IMR-90 (cell line): Measurements from ENCODE around the gene NLRP1. TPM values are rescaled to one million over a fixed set of nuclear protein-coding genes. Genes with fewer than 3 reads are reported as not detected.

ENCODE experiments used
- ATAC-seq: fragments of 200-7000 bp; cut with Tn5 transposase; 2 replicates; pipeline ENCODE4 v1.9.1; 2020; ENCODE audit warnings: low read depth, mild to moderate bottlenecking, moderate library complexity
- BruUV-seq: library from RNA; stranded (reverse); fragments of 400-500 nt; replicated peaks from 2 replicates; lab custom pipeline; 2021; lab: Mats Ljungman, UMichigan
- CTCF ChIA-PET: fragments of 300-600 bp; formaldehyde crosslinking; extraction: SDS; loops from one replicate; lab custom pipeline; 2021; ENCODE audit warnings: antibody characterized with exemption; lab: Yijun Ruan, JAX
- POLR2A ChIA-PET: fragments of 300-600 bp; sonication (Branson Sonifier 250); formaldehyde crosslinking; loops from one replicate; lab custom pipeline; 2022; ENCODE audit warnings: antibody characterized with exemption; ENCODE audit not compliant: unreplicated experiment; lab: Charles Lee
- DNase-seq: peaks from one replicate; pipeline ENCODE4 v3.0.0; 2013
- H2AFZ ChIP-seq: replicated peaks from 2 replicates; pipeline ENCODE3; 2013; ENCODE audit warnings: low read length, mild to moderate bottlenecking; ENCODE audit not compliant: poor library complexity
- H2AK5ac ChIP-seq: 2 replicates; pipeline ENCODE4 v1.6.1; 2013; ENCODE audit warnings: low read depth, low read length, inconsistent platforms
- H2AK9ac ChIP-seq: replicated peaks from 2 replicates; pipeline ENCODE3; 2013; ENCODE audit warnings: mild to moderate bottlenecking, low read depth, low read length, moderate library complexity; ENCODE audit not compliant: poor library complexity
- H2BK120ac ChIP-seq: 2 replicates; pipeline ENCODE4 v1.6.1; 2013; ENCODE audit warnings: low read depth, low read length, inconsistent platforms
- H2BK15ac ChIP-seq: 3 replicates; pipeline ENCODE4 v1.6.1; 2013; ENCODE audit warnings: low read depth, low read length, inconsistent platforms
- H2BK20ac ChIP-seq: 2 replicates; pipeline ENCODE4 v1.6.1; 2013; ENCODE audit warnings: low read depth, mild to moderate bottlenecking, inconsistent platforms, low read length, moderate library complexity
- H2BK5ac ChIP-seq: 2 replicates; pipeline ENCODE4 v1.6.1; 2013; ENCODE audit warnings: mild to moderate bottlenecking, low read depth, low read length, inconsistent platforms; ENCODE audit not compliant: poor library complexity, severe bottlenecking
- H3K14ac ChIP-seq: replicated peaks from 2 replicates; pipeline ENCODE4 v1.6.1; 2013; ENCODE audit warnings: low read depth, low read length, inconsistent platforms
- H3K18ac ChIP-seq: 2 replicates; pipeline ENCODE4 v1.6.1; 2013; ENCODE audit warnings: low read depth, low read length, control low read depth
- H3K23ac ChIP-seq: 2 replicates; pipeline ENCODE4 v1.6.1; 2013; ENCODE audit warnings: low read depth, low read length, inconsistent platforms
- H3K27ac ChIP-seq: 2 replicates; pipeline ENCODE4 v1.5.1; 2013; ENCODE audit warnings: mild to moderate bottlenecking, control low read depth, low read length; ENCODE audit not compliant: insufficient read depth
- H3K27me3 ChIP-seq: 2 replicates; pipeline ENCODE4 v1.6.1; 2013; ENCODE audit warnings: low read length; ENCODE audit not compliant: control insufficient read depth, insufficient read depth
- H3K36me3 ChIP-seq: 2 replicates; pipeline ENCODE4 v1.6.1; 2013; ENCODE audit warnings: low read length, mixed read lengths; ENCODE audit not compliant: control insufficient read depth, insufficient read depth
- H3K4ac ChIP-seq: 2 replicates; pipeline ENCODE4 v1.6.1; 2013; ENCODE audit warnings: low read depth, low read length, inconsistent platforms
- H3K4me1 ChIP-seq: 2 replicates; pipeline ENCODE4 v1.6.1; 2013; ENCODE audit warnings: low read length, mixed read lengths; ENCODE audit not compliant: control insufficient read depth, insufficient read depth
- H3K4me2 ChIP-seq: 2 replicates; pipeline ENCODE4 v1.6.1; 2013; ENCODE audit warnings: low read depth, mild to moderate bottlenecking, control low read depth, low read length, moderate library complexity
- H3K4me3 ChIP-seq: 2 replicates; pipeline ENCODE4 v1.5.1; 2013; ENCODE audit warnings: low read depth, mild to moderate bottlenecking, control low read depth, low read length, moderate library complexity; ENCODE audit not compliant: insufficient read depth
- H3K56ac ChIP-seq: 2 replicates; pipeline ENCODE4 v1.6.1; 2013; ENCODE audit warnings: low read length, inconsistent platforms; ENCODE audit not compliant: insufficient read depth; ENCODE audit errors: extremely low read depth
- H3K79me1 ChIP-seq, 2 experiments: 2 replicates each; pipeline ENCODE4 v1.6.1; 2013; ENCODE audit warnings: low read length in 2 of 2, inconsistent platforms in 1 of 2, low read depth in 1 of 2
- H3K9ac ChIP-seq: 2 replicates; pipeline ENCODE4 v1.6.1; 2013; ENCODE audit warnings: low read depth, low read length, control low read depth
- H3K9me1 ChIP-seq: 2 replicates; pipeline ENCODE4 v1.6.1; 2013; ENCODE audit warnings: low read length, inconsistent platforms; ENCODE audit not compliant: insufficient read depth
- H3K9me3 ChIP-seq: 2 replicates; pipeline ENCODE4 v1.6.1; 2013; ENCODE audit warnings: low read length; ENCODE audit not compliant: control insufficient read depth, insufficient read depth
- H4K20me1 ChIP-seq: 2 replicates; pipeline ENCODE4 v1.6.1; 2013; ENCODE audit warnings: low read length, inconsistent platforms; ENCODE audit not compliant: insufficient read depth
- H4K5ac ChIP-seq: 2 replicates; pipeline ENCODE4 v1.6.1; 2013; ENCODE audit warnings: mild to moderate bottlenecking, low read depth, low read length, control low read depth
- H4K8ac ChIP-seq, 2 experiments: 2 replicates each; pipeline ENCODE4 v1.6.1; 2013; ENCODE audit warnings: low read depth in 2 of 2, low read length in 2 of 2, control low read depth in 1 of 2, inconsistent platforms in 1 of 2
- H4K91ac ChIP-seq: 2 replicates; pipeline ENCODE4 v1.6.1; 2013; ENCODE audit warnings: low read depth, low read length, inconsistent platforms; ENCODE audit not compliant: insufficient read depth
- BHLHE40 ChIP-seq: fragments of 150-350 bp; IDR thresholded peaks from 2 replicates; pipeline ENCODE4 v1.6.1; 2016; ENCODE audit warnings: mild to moderate bottlenecking, low read depth, low read length
- CEBPB ChIP-seq: IDR thresholded peaks from 2 replicates; pipeline ENCODE4 v1.6.1; 2012; ENCODE audit warnings: low read depth, low read length, improper control_type of control experiment
- CHD1 ChIP-seq: IDR thresholded peaks from 2 replicates; pipeline ENCODE4 v1.6.1; 2012; ENCODE audit warnings: low read depth, low read length, improper control_type of control experiment
- ELK1 ChIP-seq: fragments of 150-350 bp; IDR thresholded peaks from 2 replicates; pipeline ENCODE4 v1.6.1; 2016; ENCODE audit warnings: low read depth, mild to moderate bottlenecking, low read length, moderate library complexity, borderline replicate concordance
- MXI1 ChIP-seq: IDR thresholded peaks from 2 replicates; pipeline ENCODE4 v1.6.1; 2012; ENCODE audit warnings: low read depth, mild to moderate bottlenecking, low read length, moderate library complexity, borderline replicate concordance
- NFE2L2 ChIP-seq: fragments of 150-350 bp; IDR thresholded peaks from 2 replicates; pipeline ENCODE4 v1.6.1; 2016; ENCODE audit warnings: low read depth, mild to moderate bottlenecking, low read length
- POLR2A ChIP-seq: IDR thresholded peaks from 2 replicates; pipeline ENCODE4 v1.6.1; 2012; ENCODE audit warnings: mild to moderate bottlenecking, low read depth, low read length
- RCOR1 ChIP-seq: IDR thresholded peaks from 2 replicates; pipeline ENCODE4 v1.6.1; 2012; ENCODE audit warnings: mild to moderate bottlenecking, low read length, improper control_type of control experiment; ENCODE audit not compliant: insufficient replicate concordance
- RFX5 ChIP-seq: IDR thresholded peaks from 2 replicates; pipeline ENCODE4 v1.8.0; 2012; ENCODE audit warnings: low read depth, mild to moderate bottlenecking, low read length, moderate library complexity
- SMC3 ChIP-seq: fragments of 150-350 bp; IDR thresholded peaks from 2 replicates; pipeline ENCODE4 v1.6.1; 2016; ENCODE audit warnings: low read depth, mild to moderate bottlenecking, antibody characterized with exemption, low read length, moderate library complexity
- WGBS, 2 experiments: methylation state at CpG; one replicate each; pipeline versions ENCODE4 v1.1.5 to v1.1.7; 2013; ENCODE audit warnings: missing lambda C conversion rate in 2 of 2; ENCODE audit not compliant: insufficient read length in 1 of 2; ENCODE audit errors: extremely low coverage in 2 of 2; 5-methylcytosine and 5-hydroxymethylcytosine counted together
- dilution Hi-C: fragments of 300-500 bp; cut with HindIII; formaldehyde crosslinking; loops from one replicate; pipeline ENCODE4 v1.14.3; 2018; ENCODE audit warnings: low sequenced_read_pairs; ENCODE audit not compliant: unreplicated experiment
- in situ Hi-C: fragments of 300-500 bp; cut with MboI; formaldehyde crosslinking; loops from 3 replicates; pipeline ENCODE4 v1.14.3; 2019; ENCODE audit warnings: low sequenced_read_pairs, inconsistent platforms, mixed read lengths
- intact Hi-C: fragments of 100-400 bp; cut with micrococcal nuclease; formaldehyde crosslinking; loops from 2 replicates; pipeline ENCODE4 v1.10.0; 2022
- polyA plus RNA-seq, 3 experiments: library from polyadenylated mRNA; depleted of rRNA; stranded (reverse); fragments of >200 nt; gene quantifications; 2 replicates each; pipeline ENCODE4 v1.2.3, GENCODE V29; 2012; ENCODE audit warnings: low replicate concordance in 1 of 3
- total RNA-seq: library from RNA; depleted of rRNA; stranded (reverse); fragments of >200 nt; gene quantifications from 2 replicates; pipeline ENCODE4 v1.2.3, GENCODE V29; 2012
- TF ChIP-seq, protein P1 (sequence below): fragments of 150-350 bp; IDR thresholded peaks from 2 replicates; pipeline ENCODE4 v1.6.1; 2017; ENCODE audit warnings: mild to moderate bottlenecking, antibody characterized with exemption, low read length, low read depth

Gene NLRP1
- total and polyA plus RNA-seq, 2 of the 4 experiments (the other 2 are of a cell fraction): 134 to 340 TPM

DNA sequence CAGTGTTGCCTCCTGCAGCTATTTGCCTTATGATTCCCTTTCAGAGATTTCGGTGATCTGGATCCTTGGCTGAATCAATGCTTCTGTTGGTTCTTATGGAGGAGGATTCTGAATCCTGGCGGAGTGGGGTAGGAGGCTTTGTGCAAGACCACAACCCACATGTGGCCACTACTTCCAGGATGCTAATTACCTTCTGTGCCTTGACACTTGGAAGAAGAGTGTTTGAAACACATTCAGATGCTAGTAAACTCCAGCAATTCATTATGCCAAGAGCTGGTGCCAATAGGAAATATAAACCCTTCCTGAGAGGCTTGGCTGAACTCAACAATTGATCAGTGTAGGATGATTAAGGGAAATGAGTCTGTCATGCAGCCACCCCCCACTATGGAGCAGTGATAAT, 12.1 kb upstream of the NLRP1 start:
- no peaks in the 10 kb centered on the region for H4K20me1 ChIP-seq
- no CpG with 5 or more reads among the region's 2 CpGs for WGBS, 2 experiments
- no peaks in the 10 kb centered on the region for H3K36me3 ChIP-seq
- H4K5ac ChIP-seq: no peak overlapping the region
- H2AK5ac ChIP-seq: no peak overlapping the region
- H3K18ac ChIP-seq: no peak overlapping the region
- ATAC-seq (no peak), DNase-seq (no peak)
- H2BK15ac ChIP-seq: no peak overlapping the region
- no peak overlapping the region for H3K56ac ChIP-seq
- no peak overlapping the region for H2AFZ ChIP-seq
- H2AK9ac ChIP-seq: no peak overlapping the region
- H3K14ac ChIP-seq: no peak overlapping the region
- H2BK5ac ChIP-seq: no peak overlapping the region
- H3K4me1 ChIP-seq: no peaks in the 10 kb centered on the region
- H3K23ac ChIP-seq: no peak overlapping the region
- H3K4me2 ChIP-seq: no peak overlapping the region
- H3K27ac ChIP-seq: no peak overlapping the region
- H4K8ac ChIP-seq: no peak overlapping the region
- peaks cover 32% of the 10 kb centered on the region for H3K27me3 ChIP-seq
- BruUV-seq: no TSS peak
- in situ Hi-C loops: no loop called here
- CTCF ChIA-PET: interaction anchor here (1.4 kb wide), 1 partner anchor 110 kb away, joined by 3 read pairs; no protein-coding TSS in a partner anchor
- no peak overlapping the region for H3K4ac ChIP-seq
- H3K9ac ChIP-seq: no peak overlapping the region
- dilution Hi-C loops: no loop called here
- H2BK120ac ChIP-seq: no peak overlapping the region
- no peaks in the 10 kb centered on the region for H3K9me1 ChIP-seq
- TF ChIP-seq NFE2L2: no peak
- no peak for TF ChIP-seq CEBPB
- TF ChIP-seq, protein P1, sequence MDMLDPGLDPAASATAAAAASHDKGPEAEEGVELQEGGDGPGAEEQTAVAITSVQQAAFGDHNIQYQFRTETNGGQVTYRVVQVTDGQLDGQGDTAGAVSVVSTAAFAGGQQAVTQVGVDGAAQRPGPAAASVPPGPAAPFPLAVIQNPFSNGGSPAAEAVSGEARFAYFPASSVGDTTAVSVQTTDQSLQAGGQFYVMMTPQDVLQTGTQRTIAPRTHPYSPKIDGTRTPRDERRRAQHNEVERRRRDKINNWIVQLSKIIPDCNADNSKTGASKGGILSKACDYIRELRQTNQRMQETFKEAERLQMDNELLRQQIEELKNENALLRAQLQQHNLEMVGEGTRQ: no peak
- TF ChIP-seq POLR2A: no peak
- no peak for TF ChIP-seq RFX5
- no peak for TF ChIP-seq MXI1
- TF ChIP-seq CHD1: no peak
- TF ChIP-seq SMC3: no peak
- no peak for TF ChIP-seq BHLHE40
- no peak for TF ChIP-seq ELK1
- no peak for TF ChIP-seq RCOR1
- intact Hi-C loops: no loop called here
- H3K9me3 ChIP-seq: no peaks in the 10 kb centered on the region
- POLR2A ChIA-PET: no interaction called here
- H3K79me1 ChIP-seq: no peaks in the 10 kb centered on the region
- no peak overlapping the region for H3K4me3 ChIP-seq
- H2BK20ac ChIP-seq: no peak overlapping the region
- no peak overlapping the region for H4K91ac ChIP-seq
